Measurements from ENCODE around the gene GGT5. TPM values are rescaled to one million over a fixed set of nuclear protein-coding genes. Genes with fewer than 3 reads are reported as not detected.
"Not testable (repeated sequence)": the region's sequence is repeated elsewhere in the genome, so short reads cannot be mapped to it uniquely, and the experiment has no call there.

GGT5 gene
- total RNA-seq, 1 donor from 2014 or later: 21.1 TPM

- no peak overlapping the region for H3K4me3 ChIP-seq
- H3K4me1 ChIP-seq: peaks cover 28% of the 10 kb centered on the region
- DNase-seq: no peak
- H3K36me3 ChIP-seq: no peaks in the 10 kb centered on the region
- no peaks in the 10 kb centered on the region for H3K27me3 ChIP-seq (ENCODE audit: low read depth)
- no peak for TF ChIP-seq CTCF (IDR thresholded peaks at IDR 0.05; ENCODE audit: borderline replicate concordance)
- no peak overlapping the region for H3K27ac ChIP-seq (replicated peaks)
- intact Hi-C loops (cut with micrococcal nuclease): no loop called here
- no peaks in the 10 kb centered on the region for H3K9me3 ChIP-seq (replicated peaks)
These were observed 39.3 kb downstream of the GGT5 start for GRCh38 chr22:24205438-24206195.

GRCh38 chr22:24203856-24204255 lies 41.0 kb downstream of the GGT5 start:
- H3K9me3 ChIP-seq (replicated peaks); H3K36me3 ChIP-seq; DNase-seq; H3K27me3 ChIP-seq (ENCODE audit: low read depth); intact Hi-C loops (cut with micrococcal nuclease); H3K4me3 ChIP-seq; H3K27ac ChIP-seq (replicated peaks): not testable (repeated sequence)
- peaks cover 24% of the 10 kb centered on the region for H3K4me1 ChIP-seq

- Histone ChIP-seq H3K4me3 (no peak overlapping the region), H3K4me1 (peaks cover 21% of the 10 kb centered on the region), H3K27ac (replicated peaks) (no peak overlapping the region), H3K36me3 (no peaks in the 10 kb centered on the region), H3K27me3 (ENCODE audit: low read depth) (no peaks in the 10 kb centered on the region), H3K9me3 (replicated peaks) (no peaks in the 10 kb centered on the region)
- no peak for TF ChIP-seq CTCF (IDR thresholded peaks at IDR 0.05; ENCODE audit: borderline replicate concordance)
- no peak for DNase-seq
- intact Hi-C loops (cut with micrococcal nuclease): no loop called here
These were observed 42.9 kb downstream of the GGT5 start for GRCh38 chr22:24201681-24202614.

GRCh38 chr22:24200619-24201212 lies 44.2 kb downstream of the GGT5 start:
- Histone ChIP-seq H3K9me3 (replicated peaks) (no peaks in the 10 kb centered on the region), H3K27ac (replicated peaks) (no peak overlapping the region), H3K27me3 (ENCODE audit: low read depth) (no peaks in the 10 kb centered on the region), H3K4me1 (peaks cover 13% of the 10 kb centered on the region), H3K4me3 (no peak overlapping the region), H3K36me3 (no peaks in the 10 kb centered on the region)
- no peak for DNase-seq
- intact Hi-C loops (cut with micrococcal nuclease): no loop called here
- TF ChIP-seq CTCF (IDR thresholded peaks at IDR 0.05; ENCODE audit: borderline replicate concordance): no peak

GRCh38 chr22:24198682-24199052 lies 46.2 kb downstream of the GGT5 start:
- H3K4me1 ChIP-seq: peaks cover 13% of the 10 kb centered on the region
- no peak overlapping the region for H3K4me3 ChIP-seq
- H3K36me3 ChIP-seq: no peaks in the 10 kb centered on the region
- H3K9me3 ChIP-seq (replicated peaks): no peaks in the 10 kb centered on the region
- DNase-seq: no peak
- intact Hi-C loops (cut with micrococcal nuclease): no loop called here
- H3K27me3 ChIP-seq (ENCODE audit: low read depth): no peaks in the 10 kb centered on the region
- TF ChIP-seq CTCF (IDR thresholded peaks at IDR 0.05; ENCODE audit: borderline replicate concordance): no peak
- H3K27ac ChIP-seq (replicated peaks): peak overlapping the region; percentile 31
